Stimulated activated naive CD4-positive, alpha-beta T cell treated with Interleukin-2 at 50 U/mL for 16 hours (primary cell): Measurements from ENCODE around the gene CAMK2N2.

Source experiments
- DNase-seq: peaks from one replicate; lab custom pipeline; 2025; lab: John Stamatoyannopoulos, UW

Gene CAMK2N2

GRCh38 chr3:184261270-184261853, at the start of gene CAMK2N2:
CAMK2N2 (minus strand) TSS chr3:184261553; CDS start chr3:184261285, 268 bp downstream.
- peak; percentile 56 for DNase-seq

DNA sequence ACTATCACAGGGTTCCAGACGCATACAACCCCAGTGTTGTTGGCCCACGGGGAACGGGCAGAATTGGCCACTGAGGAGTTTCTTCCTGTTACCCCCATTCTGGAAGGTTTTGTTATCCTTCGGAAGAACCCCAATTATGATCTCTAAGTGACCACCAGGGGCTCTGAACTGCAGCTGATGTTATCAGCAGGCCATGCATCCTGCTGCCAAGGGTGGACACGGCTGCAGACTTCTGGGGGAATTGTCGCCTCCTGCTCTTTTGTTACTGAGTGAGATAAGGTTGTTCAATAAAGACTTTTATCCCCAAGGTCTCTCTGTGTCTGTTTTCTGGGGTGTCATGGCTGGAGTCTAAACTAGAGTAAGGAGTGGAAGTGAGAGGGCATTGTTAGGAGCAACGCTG, 47.4 kb upstream of the CAMK2N2 start:
- no peak for DNase-seq

DNA sequence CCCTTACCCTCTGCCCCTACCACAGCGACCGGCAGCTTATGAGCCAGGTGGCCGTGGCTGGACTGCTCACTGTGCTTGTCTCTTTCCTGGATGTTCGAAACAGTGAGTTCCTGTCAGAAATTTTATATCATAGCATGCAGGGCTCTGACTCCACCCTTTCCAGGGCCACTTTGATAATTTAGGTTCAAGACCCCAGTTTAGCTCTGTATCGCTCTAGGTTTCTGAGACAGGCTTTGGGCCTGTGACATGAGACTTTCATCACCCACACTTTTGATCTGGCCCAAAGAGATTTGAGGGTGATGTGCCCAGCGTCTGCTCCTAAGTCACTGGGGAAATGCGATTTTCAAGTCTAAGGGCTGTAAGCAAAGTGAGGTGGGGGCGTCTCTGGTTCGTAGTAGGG, 46.6 kb upstream of the CAMK2N2 start:
- DNase-seq: no peak

- no peak for DNase-seq
Measured at GRCh38 chr3:184306341-184306972, 45.1 kb upstream of the CAMK2N2 start.

DNA sequence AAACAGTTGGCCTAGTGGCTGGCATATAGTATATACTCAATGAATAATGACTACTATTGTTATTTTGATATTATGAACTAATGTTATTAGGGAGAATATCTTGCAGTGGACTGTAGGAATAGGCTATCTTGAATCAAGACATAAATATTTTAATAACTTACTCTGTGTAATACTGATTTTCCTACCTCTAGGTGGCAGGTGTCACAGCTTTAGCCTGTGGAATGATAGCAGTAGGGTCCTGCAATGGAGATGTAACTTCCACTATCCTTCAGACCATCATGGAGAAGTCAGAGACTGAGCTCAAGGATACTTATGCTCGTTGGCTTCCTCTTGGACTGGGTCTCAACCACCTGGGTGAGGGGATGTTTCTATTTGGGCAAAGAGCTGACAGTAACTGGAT, 44.2 kb upstream of the CAMK2N2 start:
- no peak for DNase-seq

GRCh38 chr3:184300378-184300720, 39.0 kb upstream of the CAMK2N2 start:
- DNase-seq: no peak

DNA sequence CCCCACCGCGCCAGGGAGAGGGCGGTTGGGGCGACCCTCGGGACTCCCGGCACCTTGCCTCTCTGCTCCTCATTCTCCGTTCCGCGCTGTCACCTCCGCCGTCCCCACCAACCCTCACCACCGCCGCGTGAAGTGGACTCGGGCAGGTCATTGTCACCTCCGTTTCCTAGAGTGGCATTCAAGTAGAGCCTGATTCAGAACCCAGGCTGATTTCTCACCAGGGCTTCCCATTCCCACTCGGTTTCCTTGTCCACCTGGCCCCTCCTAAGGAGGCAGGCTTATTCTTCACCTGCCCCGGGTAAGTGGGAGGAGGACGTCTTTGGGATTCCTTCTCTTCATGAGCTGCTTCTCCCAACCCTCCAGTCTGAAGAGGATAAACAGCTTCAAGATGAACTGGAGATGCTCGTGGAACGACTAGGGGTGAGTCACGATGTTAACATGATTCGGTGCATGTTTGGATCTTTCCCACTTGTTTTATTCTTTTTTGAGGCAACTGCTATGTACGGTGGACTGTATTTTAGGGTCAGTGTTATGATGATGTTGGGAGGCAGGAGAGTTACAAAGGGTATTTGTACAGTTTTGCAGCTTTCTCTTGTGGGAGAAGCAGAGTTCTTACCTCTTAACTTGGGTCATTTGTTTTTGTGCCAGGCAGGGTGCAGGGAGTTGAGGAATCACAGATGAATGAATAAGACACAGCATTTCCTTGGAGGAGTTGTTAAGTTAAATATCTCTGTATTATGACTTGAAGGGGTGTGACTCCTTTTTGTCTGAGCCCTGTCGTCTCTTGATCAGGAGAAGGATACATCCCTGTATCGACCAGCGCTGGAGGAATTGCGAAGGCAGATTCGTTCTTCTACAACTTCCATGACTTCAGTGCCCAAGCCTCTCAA, 38.4 kb upstream of the CAMK2N2 start:
- DNase-seq: no peak

DNA sequence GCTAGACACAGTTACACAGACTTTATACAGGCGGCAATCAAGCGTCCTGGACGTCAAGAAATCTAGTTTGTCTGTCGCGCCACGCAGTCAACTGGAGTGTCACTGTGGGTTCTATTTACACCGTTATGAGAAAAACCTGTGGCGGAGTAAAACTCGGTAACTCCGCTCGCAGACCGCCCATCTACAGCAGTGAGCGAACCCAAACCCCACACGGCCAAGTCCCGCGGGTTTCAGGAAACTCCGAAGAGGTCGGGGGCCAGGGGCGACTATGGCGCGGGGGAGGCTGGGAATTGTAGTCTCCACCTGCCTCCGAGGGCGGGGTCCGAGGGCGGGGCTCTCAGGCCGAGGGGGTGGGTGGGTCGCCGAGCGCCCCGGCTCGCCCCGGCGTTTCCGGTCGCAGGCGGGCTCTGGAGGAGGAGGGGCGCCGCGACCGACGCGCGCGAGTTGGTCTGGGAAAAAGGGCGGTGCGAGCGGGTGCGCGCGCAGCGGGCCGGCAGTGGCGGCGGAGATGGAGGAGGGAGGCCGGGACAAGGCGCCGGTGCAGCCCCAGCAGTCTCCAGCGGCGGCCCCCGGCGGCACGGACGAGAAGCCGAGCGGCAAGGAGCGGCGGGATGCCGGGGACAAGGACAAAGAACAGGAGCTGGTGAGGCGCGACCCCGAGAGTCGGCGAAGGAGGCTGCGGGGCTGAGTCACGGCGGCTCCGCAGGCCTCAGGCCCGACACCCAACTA, 37.6 kb upstream of the CAMK2N2 start, which contains the start of gene PSMD2:
TSS of gene PSMD2 (plus strand) at position 483 of the 729 bp plus-strand sequence. CDS start at position 509, 26 bp downstream.
- DNase-seq: peak; percentile 99

DNA sequence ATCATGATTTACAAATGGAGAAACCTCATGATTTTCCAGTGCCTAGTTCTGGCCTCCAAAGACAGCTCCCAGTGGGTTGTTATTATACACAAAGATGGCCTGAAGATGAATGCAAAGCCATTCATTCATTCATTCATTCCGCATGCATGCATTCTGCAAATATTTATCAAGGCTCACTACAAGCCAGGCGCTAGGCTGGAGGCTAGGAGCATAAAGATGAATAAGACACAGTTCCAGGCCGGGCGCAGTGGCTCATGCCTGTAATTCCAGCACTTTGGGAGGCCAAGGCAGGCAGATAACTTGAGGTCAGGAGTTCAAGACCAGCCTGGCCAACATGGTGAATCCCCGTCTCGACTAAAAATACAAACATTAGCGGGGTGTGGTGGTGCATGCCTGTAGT, 35.3 kb upstream of the CAMK2N2 start:
- no peak for DNase-seq

DNA sequence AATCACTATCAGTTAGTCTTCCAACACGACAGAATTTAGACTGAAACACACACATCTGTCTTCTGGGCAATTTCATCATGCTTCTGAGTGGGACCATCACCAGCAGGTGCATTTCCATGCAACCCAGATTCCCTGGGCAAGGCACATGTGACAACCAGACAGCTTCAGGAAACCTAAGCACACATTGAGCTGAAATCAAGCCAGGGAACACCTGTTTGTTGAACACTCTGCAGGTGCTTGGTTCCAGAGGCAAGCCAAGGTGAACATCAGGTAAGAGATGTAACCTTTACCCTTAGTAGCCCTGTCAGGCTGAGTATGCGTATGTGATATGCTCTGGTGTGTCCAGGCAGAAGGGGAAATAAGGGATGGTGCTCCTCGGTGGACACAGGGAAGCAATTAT, 34.4 kb upstream of the CAMK2N2 start:
- no peak for DNase-seq

GRCh38 chr3:184291738-184292445, 30.5 kb upstream of the CAMK2N2 start:
- DNase-seq: no peak

DNA sequence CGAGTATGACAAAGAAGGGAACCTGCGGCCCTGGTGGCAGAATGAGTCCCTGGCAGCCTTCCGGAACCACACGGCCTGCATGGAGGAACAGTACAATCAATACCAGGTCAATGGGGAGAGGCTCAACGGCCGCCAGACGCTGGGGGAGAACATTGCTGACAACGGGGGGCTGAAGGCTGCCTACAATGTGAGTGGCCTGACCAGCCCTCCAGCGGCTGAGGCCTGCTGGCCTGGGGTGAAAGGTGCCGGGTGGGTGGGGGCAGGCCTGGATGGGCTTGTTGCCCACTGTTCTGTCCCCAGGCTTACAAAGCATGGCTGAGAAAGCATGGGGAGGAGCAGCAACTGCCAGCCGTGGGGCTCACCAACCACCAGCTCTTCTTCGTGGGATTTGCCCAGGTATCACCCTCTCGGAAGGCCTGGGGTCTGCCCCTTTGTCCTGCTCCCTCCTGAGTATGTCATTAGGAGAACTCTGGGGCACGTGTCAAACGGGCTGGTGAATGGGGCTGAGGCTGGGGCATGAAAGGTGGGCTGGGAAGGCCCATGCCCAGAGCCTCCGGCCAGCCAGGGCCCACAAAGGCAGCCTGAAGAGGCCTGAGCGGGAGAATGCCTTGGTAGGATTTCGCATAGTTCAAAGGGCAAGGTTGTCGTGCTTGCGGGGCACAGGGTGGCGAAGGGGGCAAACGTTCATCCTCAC, 29.8 kb upstream of the CAMK2N2 start:
- DNase-seq: no peak

DNA sequence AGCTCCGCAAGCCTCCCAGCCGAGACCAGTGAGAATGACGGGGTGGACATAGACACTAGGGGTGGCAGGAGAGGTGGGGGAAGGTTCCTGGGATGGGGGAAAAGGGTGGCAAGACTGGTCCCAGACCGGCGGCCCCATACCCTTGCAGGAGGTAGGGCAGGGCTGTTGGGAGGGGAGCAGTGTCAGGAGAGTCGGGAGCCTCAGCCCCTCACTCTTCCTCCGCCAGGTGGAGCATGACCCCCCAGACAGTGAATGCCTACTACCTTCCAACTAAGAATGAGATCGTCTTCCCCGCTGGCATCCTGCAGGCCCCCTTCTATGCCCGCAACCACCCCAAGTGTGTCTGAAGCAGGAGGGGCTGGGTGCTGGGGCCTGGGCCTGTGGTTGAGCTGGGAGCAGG, 29.0 kb upstream of the CAMK2N2 start:
- no peak for DNase-seq

GRCh38 chr3:184289426-184289938, 28.1 kb upstream of the CAMK2N2 start:
- peak; percentile 42 for DNase-seq

DNA sequence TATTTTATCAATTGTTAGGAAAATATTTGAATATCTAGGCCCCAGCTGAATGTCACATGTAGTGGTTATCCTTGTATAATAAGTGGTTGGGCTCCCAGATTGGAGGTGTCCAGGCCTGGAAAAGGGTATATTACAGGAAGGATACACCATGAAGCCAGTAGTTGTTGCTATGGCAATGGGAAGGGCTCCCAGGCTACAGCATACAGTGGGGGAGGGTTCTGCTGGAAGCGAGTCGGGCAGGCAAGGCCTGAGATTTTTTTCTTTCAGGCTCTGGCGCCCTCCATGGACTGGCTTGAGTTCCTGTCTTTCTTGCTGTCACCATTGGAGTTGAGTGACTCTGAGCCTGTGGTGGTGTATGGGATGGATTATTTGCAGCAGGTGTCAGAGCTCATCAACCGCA, 23.3 kb upstream of the CAMK2N2 start:
- peak; percentile 9 for DNase-seq

- no peak for DNase-seq
Measured at GRCh38 chr3:184283681-184284080, 22.3 kb upstream of the CAMK2N2 start.

GRCh38 chr3:184282941-184283340, 21.6 kb upstream of the CAMK2N2 start:
- no peak for DNase-seq

DNA sequence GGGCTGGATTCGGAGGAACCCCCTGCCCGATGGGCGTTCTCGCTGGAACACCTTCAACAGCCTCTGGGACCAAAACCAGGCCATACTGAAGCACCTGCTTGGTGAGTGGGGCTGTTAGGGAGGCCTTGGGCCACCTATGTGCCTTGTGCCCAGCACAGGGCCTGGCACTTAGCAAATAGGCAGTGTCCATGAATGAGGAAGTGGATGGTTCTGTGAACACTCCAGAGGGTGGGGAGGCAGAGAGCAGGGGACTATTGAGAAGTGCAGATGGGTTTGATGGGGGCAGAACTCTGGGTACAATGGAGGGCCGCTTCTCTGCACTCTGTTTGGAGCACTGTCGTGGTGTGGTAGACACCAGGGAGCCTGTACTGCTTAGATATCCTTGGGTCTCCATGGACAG, 16.0 kb upstream of the CAMK2N2 start:
- DNase-seq: no peak

DNA sequence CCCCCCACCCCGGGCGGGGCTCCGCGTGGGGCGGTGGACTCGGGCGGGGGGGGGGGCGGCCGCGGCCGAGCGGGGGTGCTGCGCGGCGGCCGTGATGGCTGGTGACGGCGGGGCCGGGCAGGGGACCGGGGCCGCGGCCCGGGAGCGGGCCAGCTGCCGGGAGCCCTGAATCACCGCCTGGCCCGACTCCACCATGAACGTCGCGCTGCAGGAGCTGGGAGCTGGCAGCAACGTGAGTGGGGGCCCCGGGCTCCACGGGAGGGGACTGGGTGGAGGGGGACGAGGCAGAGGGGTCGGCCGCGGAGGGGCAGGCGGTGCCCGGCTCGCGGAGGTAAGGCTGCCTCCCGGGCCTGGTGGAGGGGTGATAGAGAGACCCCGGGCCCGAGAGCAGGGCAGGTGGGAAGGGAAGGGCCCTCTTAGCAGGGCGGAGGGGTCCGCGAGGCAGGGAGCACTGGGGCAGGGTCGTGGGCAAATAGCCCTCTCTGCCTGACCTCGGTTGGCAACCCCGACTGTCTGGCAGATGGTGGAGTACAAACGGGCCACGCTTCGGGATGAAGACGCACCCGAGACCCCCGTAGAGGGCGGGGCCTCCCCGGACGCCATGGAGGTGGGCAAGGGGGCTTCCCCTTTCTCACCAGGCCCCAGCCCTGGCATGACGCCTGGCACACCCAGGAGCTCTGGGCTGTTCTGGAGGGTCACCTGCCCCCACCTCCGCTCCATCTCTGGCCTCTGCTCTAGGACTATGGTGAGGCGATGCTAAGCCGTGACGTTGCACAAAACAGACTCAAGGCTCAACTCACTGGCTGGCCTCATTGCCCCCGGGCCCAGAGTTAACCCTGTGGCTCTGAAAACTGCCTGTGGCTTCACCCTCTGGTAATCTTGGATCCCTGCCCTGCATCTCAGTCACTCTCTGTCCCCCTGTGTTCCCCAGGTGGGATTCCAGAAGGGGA, 14.9 kb upstream of the CAMK2N2 start, which contains the start of gene ECE2:
TSS of gene ECE2 (plus strand) at position 62 of the 950 bp plus-strand sequence. CDS start at position 194, 132 bp downstream.
- no peak for DNase-seq

DNA sequence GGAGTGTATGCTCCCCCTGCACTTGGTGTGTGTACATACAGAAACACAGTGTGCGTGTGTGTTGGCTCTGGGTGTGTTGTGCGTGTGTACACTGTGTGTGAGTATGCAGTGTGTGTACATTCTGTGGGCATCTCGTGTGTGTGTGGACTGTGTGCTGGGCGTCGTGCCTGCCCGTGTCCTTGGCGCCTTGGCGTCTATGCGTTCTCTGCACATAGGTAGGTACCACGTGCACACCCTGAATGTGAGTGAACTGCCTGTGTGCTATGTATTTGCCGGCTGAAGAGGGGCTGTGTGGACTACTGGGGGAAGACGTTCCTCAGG, 14.0 kb upstream of the CAMK2N2 start:
- no peak for DNase-seq
